H54 (cell line): ENCODE measurements around the gene ATG2A.

Source experiments
- DNase-seq: peaks from one replicate; pipeline ENCODE4 v3.0.0; 2011; ENCODE audit warnings: low spot score, mixed read lengths; ENCODE audit not compliant: insufficient read length
- FAIRE-seq: peaks from 3 replicates; lab custom pipeline; 2011; peaks lifted over from hg19 to GRCh38; lab: Jason Lieb, UNC
- POLR2A ChIP-seq: IDR thresholded peaks from 2 replicates; pipeline ENCODE4 v1.6.1; 2011; ENCODE audit warnings: low read depth, mild to moderate bottlenecking, low read length

ATG2A gene

GRCh38 chr11:64902102-64902900 lies 14.7 kb downstream of the ATG2A start:
- no peak for DNase-seq
- no peak for FAIRE-seq
- TF ChIP-seq POLR2A, result no peak

- no peak for FAIRE-seq
Observed at GRCh38 chr11:64900774-64901173, 16.2 kb downstream of the ATG2A start.

GRCh38 chr11:64900263-64900678 lies 16.7 kb downstream of the ATG2A start:
- DNase-seq (peak; percentile 92), FAIRE-seq (no peak)
- TF ChIP-seq POLR2A, result no peak

More at GRCh38 chr11:64900774-64901173, 16.2 kb downstream of the ATG2A start:
- no peak for TF ChIP-seq POLR2A
- no peak for DNase-seq

GRCh38 chr11:64898541-64898940 lies 18.5 kb downstream of the ATG2A start:
- no peak for DNase-seq
- FAIRE-seq, result no peak
- TF ChIP-seq POLR2A, result no peak

GRCh38 chr11:64898076-64898445 lies 18.9 kb downstream of the ATG2A start:
- no peak for TF ChIP-seq POLR2A
- FAIRE-seq (no peak), DNase-seq (no peak)

GRCh38 chr11:64897381-64898075 lies 19.5 kb downstream of the ATG2A start:
- no peak for DNase-seq
- no peak for FAIRE-seq
- TF ChIP-seq POLR2A, result no peak

- no peak for TF ChIP-seq POLR2A
- FAIRE-seq, result no peak
- DNase-seq, result no peak
Observed at GRCh38 chr11:64896448-64897022, 20.5 kb downstream of the ATG2A start.

- TF ChIP-seq POLR2A, result no peak
- DNase-seq (no peak), FAIRE-seq (no peak)
Observed at GRCh38 chr11:64894812-64895452, 22.1 kb downstream of the ATG2A start.

- DNase-seq (peak; percentile 72), FAIRE-seq (no peak)
- TF ChIP-seq POLR2A, result no peak
Observed at GRCh38 chr11:64894070-64894811, 22.8 kb downstream of the ATG2A start.

- DNase-seq, result no peak
- TF ChIP-seq POLR2A, result no peak
- no peak for FAIRE-seq
Observed at GRCh38 chr11:64893194-64894069, 23.6 kb downstream of the ATG2A start.

- FAIRE-seq, result no peak
- no peak for TF ChIP-seq POLR2A
- DNase-seq, result no peak
Observed at GRCh38 chr11:64892838-64893193, 24.2 kb downstream of the ATG2A start.

- no peak for TF ChIP-seq POLR2A
- FAIRE-seq (no peak), DNase-seq (no peak)
Observed at GRCh38 chr11:64892411-64892831, 24.6 kb downstream of the ATG2A start.
